ENCODE results near the gene ACSL5.

ACSL5 gene

DNA sequence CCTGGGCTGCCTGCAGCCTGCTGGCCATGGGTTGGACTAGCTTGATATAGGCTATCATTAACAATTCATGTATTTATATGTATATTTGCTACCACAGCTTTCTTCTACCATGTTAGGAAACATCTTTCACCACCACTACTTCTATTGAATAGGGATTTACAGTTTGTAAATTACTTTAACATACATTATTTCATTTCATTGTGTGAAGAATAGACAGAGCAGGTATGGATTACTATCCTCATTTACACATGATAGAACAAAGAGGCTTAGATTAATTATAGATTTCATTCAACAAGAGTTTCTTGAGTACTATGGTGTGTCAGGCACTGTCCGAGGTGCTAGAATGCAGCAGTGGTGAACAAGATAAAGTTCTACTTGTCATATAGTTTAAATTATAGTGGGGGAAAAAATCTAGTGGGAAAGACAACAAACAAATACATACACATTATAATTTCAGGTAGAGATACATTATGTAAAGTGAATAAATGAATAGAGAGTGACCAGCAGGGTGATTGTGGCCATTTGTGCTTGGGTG is 93.7 kb downstream of the ACSL5 start:
- DNase-seq: no peak

DNA sequence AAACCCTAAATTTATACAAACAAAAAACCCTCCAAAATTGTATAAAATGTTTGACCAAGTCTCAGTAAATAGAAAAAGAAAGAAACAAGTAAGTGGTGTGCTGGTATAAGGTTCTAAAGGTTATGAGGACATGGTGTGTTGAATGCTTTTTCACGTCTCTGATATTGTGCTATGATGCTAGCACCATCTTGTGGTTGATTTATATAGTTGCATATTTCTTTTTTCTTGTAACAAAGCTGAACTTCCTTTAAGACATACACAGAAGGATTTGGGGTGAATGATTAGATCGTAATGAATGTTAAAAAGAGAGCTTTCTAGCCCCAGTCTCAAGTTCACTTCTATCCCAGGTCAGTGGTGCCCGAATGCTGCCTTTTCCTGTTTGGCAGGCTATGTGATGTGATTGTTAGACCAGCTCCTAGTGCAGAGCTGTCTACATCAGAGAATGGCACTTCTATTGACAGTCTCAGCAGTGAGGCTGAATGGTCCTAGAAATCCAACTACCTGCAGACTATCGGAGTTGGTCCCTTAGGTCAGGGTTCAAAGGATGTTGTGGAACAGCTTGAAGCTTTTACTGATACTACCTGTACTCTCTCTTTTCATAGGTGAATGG is 98.1 kb downstream of the ACSL5 start:
- DNase-seq: no peak

DNA sequence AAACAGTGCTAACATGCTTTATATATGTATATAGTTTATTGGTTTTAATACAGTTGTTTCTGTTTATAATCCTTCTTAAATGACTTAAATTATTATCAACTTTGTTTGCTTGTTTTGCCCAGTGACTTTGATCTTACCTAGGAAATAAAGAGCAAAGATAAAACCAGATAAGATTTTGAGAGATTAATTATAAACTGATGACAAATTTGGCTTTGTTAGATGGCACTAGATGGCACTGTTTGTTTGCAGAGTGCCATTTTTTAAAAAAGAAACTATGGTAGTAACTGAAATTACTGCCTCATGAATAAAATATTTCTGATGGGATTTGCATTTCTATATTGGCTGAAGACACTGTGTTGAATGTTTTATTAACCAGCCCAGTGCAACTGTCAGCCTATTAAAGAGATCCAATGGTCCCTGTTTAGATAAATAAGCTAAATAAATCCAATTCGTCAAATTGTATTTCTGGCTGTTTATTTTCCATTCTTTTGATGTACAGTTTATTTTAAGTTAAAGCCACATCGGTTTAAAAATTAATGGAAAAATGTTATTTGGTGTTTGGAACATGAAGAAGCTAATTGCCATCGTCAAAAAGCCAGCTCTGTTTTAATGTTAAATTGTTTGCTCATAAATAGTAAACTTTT is 101.8 kb downstream of the ACSL5 start:
- DNase-seq: no peak
